Middle frontal gyrus (tissue), 1 donor: ENCODE measurements around the gene KCTD5.

Experiments
- DNase-seq: peaks from one replicate; pipeline ENCODE4 v3.0.0-alpha.2; 2015; ENCODE audit warnings: low spot score; ENCODE audit errors: extremely low spot score

KCTD5 gene

DNA sequence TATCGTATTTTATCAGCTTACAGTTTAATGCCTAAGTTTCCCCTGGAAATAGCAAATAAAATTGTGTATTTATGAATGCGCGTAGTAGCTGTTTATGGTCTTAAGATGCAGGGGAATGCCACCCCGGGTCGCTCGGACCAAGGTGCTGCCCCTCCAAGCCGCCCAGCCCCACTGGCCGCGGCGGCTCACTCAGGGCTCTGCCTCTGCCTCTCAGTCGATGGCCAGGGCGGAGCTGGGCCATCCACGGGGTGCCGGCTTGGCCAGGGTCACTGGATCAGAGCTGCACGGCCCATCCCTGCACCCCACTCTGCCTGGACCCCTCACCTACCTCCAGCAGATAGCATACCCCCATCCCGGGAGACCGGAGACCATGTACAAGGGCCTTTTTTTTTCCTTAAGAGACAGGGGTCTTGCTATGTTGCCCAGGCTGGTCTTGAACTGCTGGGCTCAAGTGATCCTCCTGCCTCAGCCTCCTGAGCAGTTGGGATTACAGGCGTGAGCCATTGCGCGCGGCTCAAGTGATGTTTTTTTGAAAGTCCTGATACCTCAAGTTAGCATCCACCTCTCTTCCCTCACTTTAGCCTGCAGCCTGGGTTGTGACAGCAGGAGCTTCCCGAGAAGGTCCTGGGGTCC, 26.7 kb downstream of the KCTD5 start:
- DNase-seq = no peak

DNA sequence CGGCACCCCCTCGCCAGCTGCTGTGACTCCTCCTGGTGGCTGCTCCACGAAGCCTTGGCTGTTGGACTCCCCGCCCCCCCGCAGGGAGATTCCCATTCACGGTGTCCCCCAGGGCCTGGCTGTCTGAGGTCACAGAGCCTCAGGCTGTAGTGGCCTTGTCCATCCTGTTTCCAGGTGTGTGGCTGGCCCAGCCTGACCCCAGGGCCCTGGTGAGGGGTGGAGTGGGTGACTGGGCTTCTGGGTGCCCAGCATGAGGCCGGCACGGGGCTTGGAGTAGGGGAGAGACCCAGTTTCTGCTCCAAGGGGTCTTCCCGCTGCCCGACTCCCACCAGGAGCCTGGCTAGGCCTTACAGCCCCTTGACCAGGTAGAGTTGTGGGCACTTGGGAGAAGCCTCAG, 27.3 kb downstream of the KCTD5 start:
- no peak for DNase-seq

DNA sequence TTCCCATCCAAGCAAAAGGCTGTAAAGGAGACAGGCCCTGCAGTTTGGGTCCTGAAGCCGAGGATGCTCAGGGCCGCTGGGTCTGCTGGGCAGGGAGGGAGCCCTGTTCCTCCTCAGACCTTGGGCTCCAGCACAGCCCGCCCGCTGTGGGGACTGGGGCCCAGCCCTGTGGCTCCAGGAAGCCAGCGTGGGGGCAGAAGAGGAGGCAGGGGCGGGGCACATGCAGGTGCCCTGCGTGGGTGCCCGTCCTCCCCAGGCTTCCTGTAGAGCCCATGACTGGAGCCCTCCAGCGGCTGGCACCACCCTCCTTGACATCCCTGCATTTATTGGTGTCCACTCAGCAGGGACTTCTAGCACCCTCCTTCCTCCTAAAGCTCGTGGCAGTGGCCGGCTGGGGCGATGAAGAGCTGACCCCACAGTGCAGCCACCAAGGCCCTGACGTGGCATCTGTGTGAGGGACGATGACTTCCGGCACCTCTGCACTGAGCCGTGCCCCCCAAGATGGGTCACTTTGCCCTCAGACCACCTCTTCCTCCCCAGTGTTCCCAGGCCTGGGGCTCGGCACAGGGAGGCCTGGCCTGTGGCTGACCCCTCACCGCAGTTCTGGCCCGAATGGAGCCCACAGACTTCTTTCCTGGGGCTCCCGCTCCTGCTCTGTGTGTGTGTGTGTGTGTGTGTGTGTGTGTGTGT, 27.8 kb downstream of the KCTD5 start:
- no peak for DNase-seq

GRCh38 chr16:2710711-2711231, 28.4 kb downstream of the KCTD5 start:
- DNase-seq = peak; percentile 60

GRCh38 chr16:2711370-2712062, 29.2 kb downstream of the KCTD5 start:
- no peak for DNase-seq

- DNase-seq = no peak
These were observed 29.7 kb downstream of the KCTD5 start for GRCh38 chr16:2712063-2712441.

DNA sequence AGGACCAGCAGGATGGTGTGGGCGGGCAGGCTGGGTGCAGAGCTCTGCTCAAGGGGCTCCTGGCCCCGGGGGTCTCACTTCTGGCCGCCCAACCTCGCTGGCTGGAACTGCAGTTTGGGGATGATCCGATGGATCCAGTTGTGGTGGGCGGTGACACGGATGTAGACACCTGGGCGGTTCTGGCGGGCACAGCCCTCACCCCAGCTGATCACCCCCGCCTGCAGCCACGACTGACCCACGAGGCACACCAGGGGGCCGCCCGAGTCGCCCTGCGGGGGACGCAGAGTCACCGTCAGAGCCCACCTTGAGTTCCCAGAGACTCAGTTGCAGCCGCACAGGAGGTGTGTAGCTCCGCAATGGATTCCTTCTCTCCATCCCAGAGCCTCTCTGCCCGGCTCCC, 30.2 kb downstream of the KCTD5 start:
- DNase-seq = no peak

DNA sequence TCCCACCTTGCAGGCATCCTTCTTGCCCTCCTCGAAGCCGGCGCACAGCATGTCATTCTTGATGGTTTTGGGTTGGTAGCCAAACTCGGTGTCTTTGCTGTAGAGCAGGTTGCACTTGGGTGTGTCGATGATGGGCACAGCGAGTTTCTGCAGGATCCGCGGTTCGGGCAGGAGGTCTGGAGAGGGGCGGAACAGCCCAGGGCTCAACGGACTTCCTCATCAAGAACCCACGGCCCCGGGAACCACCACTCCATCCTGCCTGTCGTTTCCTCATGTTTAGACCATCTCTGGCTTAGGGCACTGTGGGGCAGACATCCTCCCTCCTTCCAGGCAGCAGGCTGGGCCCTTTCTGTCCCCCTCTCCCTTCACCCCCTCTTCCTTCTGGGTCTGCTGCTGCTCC, 31.2 kb downstream of the KCTD5 start:
- no peak for DNase-seq

DNA sequence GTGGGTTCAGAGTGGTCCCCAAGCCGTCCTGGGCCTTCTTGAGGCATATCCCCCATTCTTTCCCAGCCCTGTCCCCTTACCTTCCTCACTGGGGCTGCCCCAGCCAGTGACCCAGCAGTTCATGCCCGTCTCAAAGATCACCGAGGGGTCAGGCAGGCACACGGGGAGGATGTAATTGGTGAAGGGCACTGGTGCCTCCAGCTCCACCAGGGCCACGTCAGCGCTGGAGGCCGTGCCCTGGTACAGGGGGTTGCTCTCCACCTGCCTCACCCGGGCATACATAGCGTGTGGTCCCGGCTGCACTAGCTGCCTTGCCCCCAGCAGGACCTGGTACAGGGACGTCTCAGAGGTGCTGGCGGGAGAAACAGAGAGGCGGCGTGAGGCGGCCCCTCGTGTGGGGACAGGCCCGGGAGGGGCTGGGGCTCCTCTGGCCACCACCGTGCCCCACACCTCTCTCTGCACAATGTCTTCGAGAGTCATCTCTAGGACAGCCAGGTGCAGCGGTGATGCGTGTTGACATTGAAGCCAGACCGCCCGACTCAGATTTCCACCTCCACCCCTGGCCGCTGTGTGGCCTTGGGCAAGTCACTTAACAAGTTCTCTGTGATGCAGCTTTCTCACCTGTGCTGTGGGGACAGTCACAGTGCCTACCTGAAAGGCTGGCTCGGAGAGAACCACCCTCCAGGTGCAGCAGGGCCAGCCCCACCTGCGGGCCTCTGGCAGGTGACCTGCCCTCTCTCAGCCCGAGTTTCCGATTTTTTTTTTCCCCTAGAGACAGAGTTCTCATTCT, 31.9 kb downstream of the KCTD5 start:
- DNase-seq = no peak

DNA sequence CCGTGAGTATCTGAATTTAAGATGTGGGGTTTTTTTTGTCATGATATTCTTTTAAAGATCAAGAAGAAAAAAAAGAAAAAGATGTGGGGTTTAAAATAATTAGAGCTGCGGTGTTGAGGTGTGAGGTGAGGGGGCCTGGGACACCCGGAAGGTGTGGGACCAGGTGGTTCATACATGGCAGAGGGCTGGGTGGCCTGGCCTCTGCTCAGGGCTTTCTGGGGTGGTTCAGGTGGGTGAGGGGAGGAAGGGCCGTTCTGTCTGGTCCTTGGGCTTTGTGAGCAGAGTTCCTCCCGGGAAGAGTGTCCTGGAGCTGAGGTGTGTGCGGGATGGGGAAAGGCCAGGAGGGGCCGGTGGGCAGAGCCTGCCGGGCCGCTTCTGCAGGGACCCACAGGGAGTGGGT, 32.7 kb downstream of the KCTD5 start:
- no peak for DNase-seq

- DNase-seq = no peak
These were observed 33.2 kb downstream of the KCTD5 start for GRCh38 chr16:2715519-2715918.

- no peak for DNase-seq
These were observed 33.9 kb downstream of the KCTD5 start for GRCh38 chr16:2715966-2716885.

GRCh38 chr16:2716948-2717347, 34.6 kb downstream of the KCTD5 start:
- no peak for DNase-seq

GRCh38 chr16:2717383-2718263, 35.3 kb downstream of the KCTD5 start:
- DNase-seq = no peak

- no peak for DNase-seq
These were observed 37.2 kb downstream of the KCTD5 start for GRCh38 chr16:2719328-2720063.

DNA sequence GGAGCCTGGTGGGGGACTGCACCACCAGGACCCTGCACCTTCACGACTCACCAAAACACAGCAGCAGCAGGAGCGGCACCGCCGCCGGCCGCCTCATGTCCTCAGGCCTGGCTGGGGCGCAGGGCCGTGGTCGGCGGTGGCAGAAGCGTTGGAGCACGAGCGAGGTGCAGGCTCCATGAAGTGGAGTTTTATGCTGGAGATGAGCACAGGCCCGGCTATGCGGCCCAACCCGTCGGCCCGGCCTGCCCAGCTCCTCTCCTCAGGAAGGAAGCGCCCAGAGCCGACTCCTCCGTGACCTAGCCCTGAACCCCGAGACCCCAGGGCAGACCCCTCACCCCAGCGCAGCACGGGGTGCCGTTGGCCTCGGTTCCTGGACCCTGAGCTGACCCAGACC, 37.7 kb downstream of the KCTD5 start, which contains the start of gene PRSS27:
PRSS27 (minus strand) TSS at position 161 of the 394 bp plus-strand sequence; CDS start at position 97, 64 bp downstream.
- no peak for DNase-seq

DNA sequence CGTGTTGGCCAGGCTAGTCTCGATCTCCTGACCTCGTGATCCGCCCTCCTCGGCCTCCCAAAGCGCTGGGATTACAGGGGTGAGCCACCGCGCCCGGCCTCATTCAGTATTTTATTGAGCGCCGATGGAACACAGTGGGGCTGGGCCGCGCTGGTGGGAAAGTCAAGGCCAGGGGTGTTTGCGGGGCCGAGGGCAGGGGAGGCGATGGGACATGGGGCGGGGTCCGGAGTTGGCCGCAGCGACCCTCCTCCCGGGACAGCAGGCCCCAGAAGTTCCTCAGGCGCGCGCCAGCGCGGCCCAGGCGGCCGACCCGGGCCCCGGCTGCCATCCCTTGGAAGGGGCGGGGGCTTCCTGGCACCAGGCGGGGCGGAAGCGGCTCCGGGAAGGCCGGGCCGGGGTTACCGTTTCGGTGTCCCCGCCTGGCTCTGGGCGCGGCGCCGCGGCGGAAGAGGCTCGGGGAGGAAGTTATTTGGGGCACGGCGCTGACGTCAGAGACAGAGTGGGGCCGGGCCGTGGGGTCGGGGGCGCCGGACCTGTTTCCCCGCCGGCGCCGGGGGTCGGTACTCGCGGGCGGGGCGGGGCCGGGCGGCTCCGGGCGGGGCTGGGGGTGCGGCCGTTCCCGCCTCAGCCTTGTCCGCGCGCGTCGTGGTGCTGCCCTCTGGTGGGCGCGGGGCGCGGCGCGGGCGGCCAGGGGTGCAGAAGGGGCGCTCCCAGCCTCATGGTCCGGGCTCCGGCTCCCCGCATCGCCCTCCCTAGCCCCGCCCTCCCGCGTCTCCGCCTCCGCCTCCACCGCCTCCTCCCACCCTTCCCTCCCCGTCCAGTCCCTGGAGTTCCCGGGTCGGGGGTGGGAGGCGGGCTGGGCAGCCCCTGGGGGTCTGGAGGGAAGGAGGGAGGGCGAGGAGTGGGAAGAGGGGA, 38.7 kb downstream of the KCTD5 start:
- peak; percentile 13 for DNase-seq
